GM12874 (cell line): ENCODE measurements around the gene SRP14.

Experiments
- TF ChIP-seq, protein P1 (sequence below): IDR thresholded peaks from 2 replicates; pipeline ENCODE4 v1.5.1; 2011; ENCODE audit warnings: low read depth, mild to moderate bottlenecking, control low read depth, low read length, moderate library complexity; ENCODE audit not compliant: insufficient read depth

Gene SRP14

DNA sequence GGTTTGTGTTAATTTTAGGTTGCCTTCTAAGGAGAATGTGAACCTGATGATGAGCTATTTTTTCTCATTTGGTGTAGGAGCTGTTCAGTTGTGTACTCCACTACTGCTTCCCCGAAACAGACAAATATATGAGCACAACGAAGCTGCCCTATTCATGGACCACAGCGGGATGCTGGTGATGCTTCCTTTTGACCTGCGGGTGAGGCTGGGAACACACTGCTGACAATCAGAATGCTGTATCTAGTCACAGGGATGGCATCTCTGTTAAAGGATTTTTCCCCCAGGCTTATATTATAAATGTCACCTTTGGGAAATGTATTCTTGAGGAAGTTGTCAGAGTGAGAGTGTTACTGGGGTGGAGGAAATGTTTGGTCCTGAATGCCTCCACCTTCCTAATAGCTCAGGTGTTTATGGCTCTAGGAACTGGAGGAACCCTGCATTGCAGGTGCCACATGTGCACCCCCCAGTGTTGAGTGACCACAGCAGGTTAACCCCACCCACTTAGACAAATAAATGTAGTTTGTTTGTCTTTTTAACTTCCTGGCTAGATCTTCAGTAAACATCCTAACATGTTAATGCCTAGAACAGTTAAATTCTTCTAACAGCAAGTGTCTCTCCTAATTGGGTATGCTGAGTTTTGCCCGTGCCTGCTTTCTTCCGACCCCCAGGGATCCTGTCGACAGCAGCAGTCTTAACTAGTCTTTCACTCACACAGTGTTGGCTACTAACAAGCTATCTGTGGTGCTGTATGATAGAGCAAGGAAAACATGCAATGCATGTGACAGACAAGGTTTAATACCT lies 35.7 kb downstream of the SRP14 start:
- TF ChIP-seq, protein P1, sequence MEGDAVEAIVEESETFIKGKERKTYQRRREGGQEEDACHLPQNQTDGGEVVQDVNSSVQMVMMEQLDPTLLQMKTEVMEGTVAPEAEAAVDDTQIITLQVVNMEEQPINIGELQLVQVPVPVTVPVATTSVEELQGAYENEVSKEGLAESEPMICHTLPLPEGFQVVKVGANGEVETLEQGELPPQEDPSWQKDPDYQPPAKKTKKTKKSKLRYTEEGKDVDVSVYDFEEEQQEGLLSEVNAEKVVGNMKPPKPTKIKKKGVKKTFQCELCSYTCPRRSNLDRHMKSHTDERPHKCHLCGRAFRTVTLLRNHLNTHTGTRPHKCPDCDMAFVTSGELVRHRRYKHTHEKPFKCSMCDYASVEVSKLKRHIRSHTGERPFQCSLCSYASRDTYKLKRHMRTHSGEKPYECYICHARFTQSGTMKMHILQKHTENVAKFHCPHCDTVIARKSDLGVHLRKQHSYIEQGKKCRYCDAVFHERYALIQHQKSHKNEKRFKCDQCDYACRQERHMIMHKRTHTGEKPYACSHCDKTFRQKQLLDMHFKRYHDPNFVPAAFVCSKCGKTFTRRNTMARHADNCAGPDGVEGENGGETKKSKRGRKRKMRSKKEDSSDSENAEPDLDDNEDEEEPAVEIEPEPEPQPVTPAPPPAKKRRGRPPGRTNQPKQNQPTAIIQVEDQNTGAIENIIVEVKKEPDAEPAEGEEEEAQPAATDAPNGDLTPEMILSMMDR: no peak

DNA sequence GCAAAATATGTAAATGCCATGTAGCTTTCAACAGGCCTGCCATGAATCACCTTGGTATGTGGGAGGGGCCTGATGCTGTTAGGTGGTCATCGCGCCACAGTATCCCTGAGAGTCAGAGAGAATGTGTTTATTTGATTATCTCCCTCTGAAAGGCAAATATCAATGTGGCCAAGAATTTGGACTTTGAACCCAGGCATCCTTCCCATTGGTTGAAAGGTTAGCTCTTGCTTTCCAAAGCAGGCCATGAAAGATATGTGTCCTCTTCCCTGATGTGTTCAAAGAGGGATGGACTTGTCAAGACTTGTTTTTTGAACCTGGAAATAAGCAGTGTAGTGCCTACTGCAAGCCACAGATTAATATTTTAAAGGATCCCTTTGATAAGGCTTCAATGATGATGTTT lies 36.7 kb downstream of the SRP14 start:
- TF ChIP-seq, protein P1: no peak

DNA sequence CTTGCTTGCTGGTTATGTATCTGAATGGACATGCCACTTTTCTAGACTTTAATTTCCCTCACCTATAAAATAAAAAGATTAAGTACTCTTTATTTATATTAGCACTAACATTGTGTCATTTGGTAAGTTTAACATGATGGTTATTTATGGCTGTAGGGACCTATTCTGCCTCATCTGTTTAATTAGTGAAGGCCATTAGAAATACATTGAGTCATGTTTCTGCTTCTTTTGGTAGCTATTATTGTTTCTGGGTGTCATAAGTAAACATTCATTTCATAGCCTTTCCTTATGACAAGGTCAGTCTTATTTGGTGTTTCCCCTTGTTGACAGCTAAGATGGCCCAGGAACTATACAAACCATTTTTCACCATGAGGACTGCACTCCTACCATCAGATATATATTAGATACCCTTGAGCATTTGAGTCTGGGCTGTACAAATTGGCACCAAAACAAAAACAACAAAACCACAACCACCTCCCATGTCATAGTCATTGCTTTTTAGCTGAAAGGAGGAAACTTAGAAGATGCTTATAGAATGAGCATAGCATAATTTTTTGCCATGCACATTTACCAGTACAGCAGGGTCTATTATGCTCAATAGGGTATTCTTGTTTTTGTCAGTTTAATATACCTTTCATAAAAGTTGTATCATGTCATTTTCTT lies 39.3 kb downstream of the SRP14 start:
- TF ChIP-seq, protein P1: no peak

DNA sequence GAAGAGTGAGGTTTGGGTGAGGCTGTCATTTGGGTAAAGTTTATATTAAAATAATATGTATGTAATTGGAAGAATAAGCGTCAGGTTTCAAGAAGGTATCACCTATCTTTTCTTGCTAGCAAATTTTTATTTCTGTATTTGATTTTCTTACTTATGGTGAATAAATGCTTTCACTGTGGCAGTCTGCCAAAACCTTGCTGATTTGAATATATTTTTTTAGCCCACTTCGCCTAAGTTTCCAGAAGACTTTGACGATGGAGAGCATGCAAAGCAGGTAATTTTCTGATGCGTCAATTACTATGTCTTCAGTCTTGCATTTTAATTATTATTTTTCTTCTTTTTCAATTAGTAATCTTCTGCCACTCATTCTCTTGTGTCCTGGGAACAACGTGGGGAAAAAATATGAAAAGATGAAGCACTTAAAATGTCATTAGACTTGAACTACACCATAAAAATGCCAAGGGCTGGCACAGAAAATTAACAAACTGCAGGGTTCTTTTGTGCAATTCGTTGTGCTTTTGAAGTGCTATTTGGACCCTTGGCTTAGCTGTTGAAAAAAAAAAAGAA lies 40.4 kb downstream of the SRP14 start:
- TF ChIP-seq, protein P1: no peak

DNA sequence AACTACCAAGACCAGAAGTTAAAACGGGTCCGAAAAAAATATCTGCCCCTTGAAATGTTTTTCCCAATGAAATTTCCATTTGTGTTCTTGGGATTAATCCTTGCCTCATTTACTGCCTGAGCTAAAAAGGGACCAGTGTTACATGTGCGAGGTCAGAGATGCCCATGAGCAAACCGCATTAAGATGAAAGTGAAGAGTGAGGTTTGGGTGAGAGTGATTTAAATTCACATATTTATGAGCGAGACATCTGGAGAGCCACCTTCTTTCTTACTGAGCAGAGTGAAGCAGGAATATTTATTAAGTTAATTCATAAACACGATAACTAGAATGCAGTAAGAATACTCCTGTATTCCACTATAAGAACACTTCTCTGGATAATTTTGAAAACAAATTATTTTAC lies 41.3 kb downstream of the SRP14 start:
- TF ChIP-seq, protein P1: no peak

DNA sequence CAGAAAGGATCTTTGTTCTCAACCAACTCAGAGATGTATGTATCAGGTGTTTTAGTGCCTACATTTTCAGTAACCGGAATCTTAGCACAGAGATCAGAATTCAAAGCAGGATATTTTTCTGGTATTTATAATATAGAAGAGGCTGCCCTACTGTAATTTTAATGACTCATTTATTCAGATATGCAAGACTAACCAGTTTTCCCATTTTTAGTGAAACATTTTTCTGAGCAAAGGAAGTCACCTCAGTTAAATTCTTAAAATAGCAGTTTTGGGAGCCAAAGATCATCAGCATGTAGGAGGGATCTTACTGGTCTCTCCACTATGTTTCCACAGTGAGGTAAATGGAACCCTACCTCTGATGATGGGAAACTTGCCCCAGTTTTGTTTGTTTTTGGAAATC lies 42.0 kb downstream of the SRP14 start:
- TF ChIP-seq, protein P1: no peak

DNA sequence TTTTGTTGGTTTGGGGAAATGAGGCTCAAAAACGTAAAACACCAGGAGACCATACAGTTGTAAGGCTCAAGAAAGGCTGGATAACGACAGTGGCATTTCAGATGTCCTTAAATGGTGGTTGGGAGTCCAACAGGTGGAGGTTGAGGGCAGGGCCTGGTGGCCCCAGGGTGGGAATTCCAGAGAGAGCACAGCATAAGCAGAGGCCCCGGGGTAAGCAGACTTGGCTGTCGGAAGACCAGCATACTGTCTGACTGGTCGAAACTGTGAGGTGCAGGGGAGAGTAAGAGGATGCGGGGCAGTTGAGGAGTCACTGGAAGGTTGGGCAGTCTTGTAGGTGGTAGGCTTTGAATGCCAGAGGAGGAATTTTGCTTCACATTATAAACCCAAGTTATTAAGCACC lies 48.3 kb downstream of the SRP14 start:
- TF ChIP-seq, protein P1: no peak
